H1 (cell line): Measurements from ENCODE around the gene MRC2. TPM values are rescaled to one million over a fixed set of nuclear protein-coding genes. Genes with fewer than 3 reads are reported as not detected.

Experiments
- CTCF ChIA-PET: fragments of 300-600 bp; sonication (Branson Sonifier 250); formaldehyde crosslinking; loops from one replicate; lab custom pipeline; 2021; ENCODE audit not compliant: partially characterized antibody; lab: Charles Lee
- POLR2A ChIA-PET: fragments of 300-600 bp; sonication (Branson Sonifier 250); formaldehyde crosslinking; loops from one replicate; lab custom pipeline; 2021; ENCODE audit warnings: inconsistent platforms; ENCODE audit not compliant: partially characterized antibody; lab: Charles Lee
- DNase-seq, 2 experiments: peaks; one replicate each; pipeline versions ENCODE4 v3.0.0 to v3.0.0-alpha.2; 2010 to 2022; ENCODE audit warnings: low spot score in 2 of 2, low read depth in 1 of 2, mixed read lengths in 1 of 2
- FAIRE-seq: peaks from 2 replicates; lab custom pipeline; 2011; peaks lifted over from hg19 to GRCh38; lab: Jason Lieb, UNC
- H2AFZ ChIP-seq: 2 replicates; pipeline ENCODE4 v1.8.1; 2012; ENCODE audit warnings: low read length, inconsistent platforms
- H2AK5ac ChIP-seq: 2 replicates; pipeline ENCODE4 v1.6.1; 2013; ENCODE audit warnings: low read depth, low read length
- H2BK120ac ChIP-seq: replicated peaks from 2 replicates; pipeline ENCODE3; 2013; ENCODE audit warnings: low read depth, low read length, inconsistent platforms
- H2BK12ac ChIP-seq: 2 replicates; pipeline ENCODE4 v1.6.1; 2013; ENCODE audit warnings: low read depth, low read length
- H2BK15ac ChIP-seq: 2 replicates; pipeline ENCODE4 v1.6.1; 2013; ENCODE audit warnings: low read length
- H2BK20ac ChIP-seq: 2 replicates; pipeline ENCODE4 v1.6.1; 2013; ENCODE audit warnings: low read length
- H2BK5ac ChIP-seq: 2 replicates; pipeline ENCODE4 v1.6.1; 2013; ENCODE audit warnings: low read depth, low read length
- H3K14ac ChIP-seq: 2 replicates; pipeline ENCODE4 v1.6.1; 2013; ENCODE audit warnings: inconsistent platforms; ENCODE audit not compliant: insufficient read length
- H3K18ac ChIP-seq: 2 replicates; pipeline ENCODE4 v1.6.1; 2013; ENCODE audit warnings: low read length; ENCODE audit errors: extremely low read depth
- H3K23ac ChIP-seq: 2 replicates; pipeline ENCODE4 v1.6.1; 2013; ENCODE audit warnings: inconsistent platforms; ENCODE audit not compliant: insufficient read length
- H3K23me2 ChIP-seq: 2 replicates; pipeline ENCODE4 v1.6.1; 2013; ENCODE audit warnings: low read depth, low read length
- H3K27ac ChIP-seq: 2 replicates; pipeline ENCODE4 v1.6.1; 2011; ENCODE audit warnings: low read depth, low read length, inconsistent platforms
- H3K27me3 ChIP-seq, 4 experiments: replicated peaks in 1 of 4; 1 replicate in 1 of 4; 2 replicates in 3 of 4; pipeline versions ENCODE4 v1.6.1 to v1.8.1; 2011 to 2013; ENCODE audit warnings: low read length in 3 of 4, mild to moderate bottlenecking in 3 of 4, inconsistent platforms in 2 of 4, mixed read lengths in 2 of 4, moderate library complexity in 1 of 4; ENCODE audit not compliant: control insufficient read depth in 3 of 4, insufficient read depth in 3 of 4; ENCODE audit errors: extremely low read depth in 1 of 4
- H3K36me3 ChIP-seq, 4 experiments: 2 replicates each; pipeline versions ENCODE4 v1.6.1 to v1.8.1; 2011 to 2013; ENCODE audit warnings: mild to moderate bottlenecking in 4 of 4, low read length in 3 of 4, moderate library complexity in 2 of 4, control low read depth in 1 of 4, inconsistent platforms in 1 of 4; ENCODE audit not compliant: insufficient read depth in 4 of 4, control insufficient read depth in 2 of 4
- H3K4ac ChIP-seq: replicated peaks from 2 replicates; pipeline ENCODE3; 2013; ENCODE audit warnings: low read length, low read depth, mixed read lengths, inconsistent platforms; ENCODE audit not compliant: insufficient read length
- H3K4me1 ChIP-seq, 4 experiments: replicated peaks in 1 of 4; 1 replicate in 1 of 4; 2 replicates in 3 of 4; pipeline versions ENCODE4 v1.6.1 to v1.8.1; 2011 to 2013; ENCODE audit warnings: low read length in 3 of 4, inconsistent platforms in 2 of 4, mixed read lengths in 1 of 4; ENCODE audit not compliant: insufficient read depth in 4 of 4, control insufficient read depth in 3 of 4
- H3K4me2 ChIP-seq, 2 experiments: 2 replicates each; pipeline versions ENCODE4 v1.6.1 to v1.8.1; 2011 to 2013; ENCODE audit warnings: low read depth in 2 of 2, low read length in 2 of 2, control low read depth in 1 of 2, inconsistent platforms in 1 of 2, mild to moderate bottlenecking in 1 of 2; ENCODE audit not compliant: insufficient read depth in 1 of 2
- H3K4me3 ChIP-seq, 4 experiments: fragments of 200-600, 300-600 bp in 1 of 4; sonication (generic), shearing (Covaris generic), sonication (Bioruptor Twin) in 1 of 4; 2 replicates each; pipeline versions ENCODE4 v1.5.1 to v1.8.1; 2011 to 2016; ENCODE audit warnings: low read length in 4 of 4, low read depth in 3 of 4, control low read depth in 2 of 4, inconsistent platforms in 2 of 4, mild to moderate bottlenecking in 2 of 4, mixed read lengths in 1 of 4, moderate library complexity in 1 of 4; ENCODE audit not compliant: insufficient read depth in 2 of 4; ENCODE audit errors: extremely low read depth in 1 of 4
- H3K56ac ChIP-seq: replicated peaks from 2 replicates; pipeline ENCODE3; 2013; ENCODE audit warnings: low read depth, mild to moderate bottlenecking, mixed read lengths, low read length, inconsistent platforms; ENCODE audit not compliant: insufficient read length
- H3K79me1 ChIP-seq: 2 replicates; pipeline ENCODE4 v1.6.1; 2013; ENCODE audit warnings: low read depth, low read length, control low read depth
- H3K79me2 ChIP-seq, 2 experiments: 2 replicates each; pipeline versions ENCODE4 v1.6.1 to v1.8.1; 2012 to 2013; ENCODE audit warnings: low read length in 2 of 2, mild to moderate bottlenecking in 2 of 2, inconsistent platforms in 1 of 2; ENCODE audit not compliant: insufficient read depth in 2 of 2, control insufficient read depth in 1 of 2
- H3K9ac ChIP-seq, 4 experiments: replicated peaks in 1 of 4; 1 replicate in 1 of 4; 2 replicates in 3 of 4; pipeline versions ENCODE4 v1.6.1 to v1.8.1; 2011 to 2013; ENCODE audit warnings: low read depth in 3 of 4, low read length in 3 of 4, control low read depth in 2 of 4, mild to moderate bottlenecking in 2 of 4, moderate library complexity in 2 of 4, inconsistent platforms in 1 of 4; ENCODE audit errors: extremely low read depth in 1 of 4
- H3K9me3 ChIP-seq, 2 experiments: 2 replicates each; pipeline versions ENCODE4 v1.6.1 to v1.8.1; 2012 to 2013; ENCODE audit warnings: mild to moderate bottlenecking in 2 of 2, moderate library complexity in 2 of 2, control low read depth in 1 of 2, inconsistent platforms in 1 of 2, low read depth in 1 of 2, low read length in 1 of 2, mixed read lengths in 1 of 2; ENCODE audit not compliant: insufficient read depth in 2 of 2
- H4K20me1 ChIP-seq, 2 experiments: replicated peaks in 1 of 2; 2 replicates each; pipeline versions ENCODE3 to v1.8.1; 2011 to 2013; ENCODE audit warnings: inconsistent platforms in 2 of 2, low read length in 2 of 2, mild to moderate bottlenecking in 1 of 2; ENCODE audit not compliant: insufficient read depth in 2 of 2, control insufficient read depth in 1 of 2
- H4K5ac ChIP-seq: 2 replicates; pipeline ENCODE4 v1.6.1; 2013; ENCODE audit warnings: low read length, low read depth, mixed read lengths, inconsistent platforms; ENCODE audit not compliant: insufficient read length
- H4K8ac ChIP-seq: 2 replicates; pipeline ENCODE4 v1.8.0; 2013; ENCODE audit warnings: mild to moderate bottlenecking, moderate library complexity, low read length, inconsistent platforms; ENCODE audit not compliant: insufficient read depth; ENCODE audit errors: extremely low read depth
- H4K91ac ChIP-seq: replicated peaks from 2 replicates; pipeline ENCODE3; 2013; ENCODE audit warnings: low read length, mixed read lengths, inconsistent platforms; ENCODE audit not compliant: insufficient read length
- NANOG ChIP-seq: IDR thresholded peaks from 2 replicates; pipeline ENCODE4 v1.6.1; 2011; ENCODE audit warnings: low read length, low read depth, mild to moderate bottlenecking, inconsistent platforms; ENCODE audit not compliant: insufficient read depth, poor library complexity, severe bottlenecking
- ZNF274 ChIP-seq: IDR thresholded peaks from 2 replicates; pipeline ENCODE4 v1.7.0; 2012; ENCODE audit warnings: low read length, borderline replicate concordance; ENCODE audit errors: extremely low read depth
- WGBS, 2 experiments: shearing (Covaris generic) in 1 of 2; methylation state at CpG; one replicate each; pipeline versions ENCODE4 v1.1.6 to v1.1.7; 2013 to 2015; ENCODE audit warnings: low lambda C conversion rate in 2 of 2, mixed read lengths in 2 of 2, inconsistent platforms in 1 of 2, low coverage in 1 of 2, missing lambda C conversion rate in 1 of 2; ENCODE audit not compliant: insufficient replicate concordance in 2 of 2, insufficient coverage in 1 of 2, insufficient read length in 1 of 2; ENCODE audit errors: extremely low coverage in 1 of 2, missing lambda C conversion rate in 1 of 2; 5-methylcytosine and 5-hydroxymethylcytosine counted together
- polyA plus RNA-seq, 7 experiments: library from polyadenylated mRNA; depleted of rRNA in 3 of 7; stranded (reverse) in 5 of 7; unstranded in 2 of 7; fragments of >200 nt in 5 of 7; fragments of 200-250 nt in 2 of 7; gene quantifications; 1 replicate in 5 of 7; 2 replicates in 1 of 7; 4 replicates in 1 of 7; pipeline versions ENCODE4 v1.2.1 to v1.2.3, GENCODE V29; 2011 to 2013; ENCODE audit warnings: missing spikeins in 2 of 7, mixed read lengths in 2 of 7
- total RNA-seq: library from RNA; stranded (reverse); fragmentation: NEBNext Ultra II Directional; extraction: Animal tissue kit (Norgen Biotek cat#: 25700); gene quantifications from 2 replicates; pipeline ENCODE4 v1.2.1, GENCODE V29; 2021

Gene MRC2
- total and polyA plus RNA-seq, 2 of the 8 experiments (the other 6 are each of a cell fraction or from before 2014, with no cell fraction given), result 7.0 to 24.2 TPM

GRCh38 chr17:62658136-62658920, 30.9 kb downstream of the MRC2 start:
- 91% methylated on average over 15 of the region's 15 CpGs; no CpG with 5 or more reads in 1 of the 2 experiments for WGBS, 2 experiments
- no peaks in the 10 kb centered on the region; the same call in 1 of the 2 replicates for H3K79me1 ChIP-seq
- H2BK120ac ChIP-seq, result no peak overlapping the region
- H2AK5ac ChIP-seq, result 0 out of 2 replicates have a peak overlapping the region, but pooled peaks have one; percentile 65
- peaks cover 1% of the 10 kb centered on the region; the same call in 1 of the 2 replicates for H3K23me2 ChIP-seq
- no peak overlapping the region for H3K4ac ChIP-seq
- no peaks in the 10 kb centered on the region for H3K27me3 ChIP-seq
- H3K9me3 ChIP-seq, result peaks cover 0 to 4% of the 10 kb centered on the region in 2 experiments; a peak in 1 of 4 replicates
- FAIRE-seq (no peak), DNase-seq (no peak)
- H3K79me2 ChIP-seq, result no peaks in the 10 kb centered on the region; a peak in 1 of 4 replicates
- CTCF ChIA-PET, result interaction anchor here (0.6 to 2.8 kb wide), 3 partner anchors 14 to 57 kb away, joined by 3 to 11 read pairs (median 4); no protein-coding TSS in a partner anchor
- no peaks in the 10 kb centered on the region for H4K20me1 ChIP-seq
- no peak for TF ChIP-seq ZNF274
- no peak for TF ChIP-seq NANOG
- H3K18ac ChIP-seq, result no peak overlapping the region
- no peak overlapping the region for H2BK12ac ChIP-seq
- H3K23ac ChIP-seq, result no peak overlapping the region
- H4K91ac ChIP-seq, result no peak overlapping the region
- H2BK5ac ChIP-seq, result no peak overlapping the region
- H3K4me1 ChIP-seq, result peaks cover 0 to 13% (median 8%) of the 10 kb centered on the region in 4 experiments; a peak in 6 of 7 replicates
- POLR2A ChIA-PET, result interaction anchor here (1.3 to 1.8 kb wide), 2 partner anchors 10 to 16 kb away, joined by 4 read pairs; no protein-coding TSS in a partner anchor
- H4K8ac ChIP-seq, result no peak overlapping the region
- H3K56ac ChIP-seq, result no peak overlapping the region
- no peak overlapping the region for H3K4me2 ChIP-seq
- H4K5ac ChIP-seq, result no peak overlapping the region
- H2AFZ ChIP-seq, result no peak overlapping the region
- no peak overlapping the region for H2BK15ac ChIP-seq
- H3K14ac ChIP-seq, result no peak overlapping the region
- H3K9ac ChIP-seq, result no peak overlapping the region
- H3K36me3 ChIP-seq, result no peaks in the 10 kb centered on the region
- no peak overlapping the region for H3K4me3 ChIP-seq
- H2BK20ac ChIP-seq, result no peak overlapping the region
- no peak overlapping the region for H3K27ac ChIP-seq
